ENCODE results near the gene LCN6.

- TF ChIP-seq CTCF (IDR thresholded peaks at IDR 0.05; ENCODE audit: poor library complexity, severe bottlenecking), result no peak
- TF ChIP-seq EZH2 (IDR thresholded peaks at IDR 0.05; ENCODE audit: borderline replicate concordance, insufficient read depth, low read length, poor library complexity, severe bottlenecking), result no peak
- TF ChIP-seq RAD21 (conservative IDR thresholded peaks at IDR 0.05), result no peak
- TF ChIP-seq POLR2AphosphoS5 (IDR thresholded peaks at IDR 0.05), result no peak
- no peak for TF ChIP-seq MXI1 (conservative IDR thresholded peaks at IDR 0.05; ENCODE audit: poor library complexity, severe bottlenecking)
These were observed 7.1 kb downstream of the LCN6 start for GRCh38 chr9:136740971-136741882.
